Astrocyte (in vitro differentiated cells and primary cell): Measurements from ENCODE around the gene VIPAS39. TPM values are rescaled to one million over a fixed set of nuclear protein-coding genes. Genes with fewer than 3 reads are reported as not detected.
A peak's percentile ranks its signal among the peaks of the same experiment; 100 is the strongest.

Source experiments
- DNase-seq: peaks from one replicate; pipeline ENCODE4 v3.0.0-alpha.2; 2010; ENCODE audit warnings: low read depth
- FAIRE-seq: peaks from 2 replicates; lab custom pipeline; 2011; peaks lifted over from hg19 to GRCh38; lab: Jason Lieb, UNC
- H2AFZ ChIP-seq: 2 replicates; pipeline ENCODE4 v1.6.0; 2012; ENCODE audit warnings: low read depth, low read length, inconsistent platforms
- H3K27ac ChIP-seq: 2 replicates; pipeline ENCODE4 v1.5.1; 2011; ENCODE audit warnings: low read depth, low read length, inconsistent platforms
- H3K27me3 ChIP-seq: 2 replicates; pipeline ENCODE4 v1.6.0; 2011; ENCODE audit warnings: low read length, inconsistent platforms; ENCODE audit not compliant: insufficient read depth
- H3K36me3 ChIP-seq: 2 replicates; pipeline ENCODE4 v1.5.1; 2011; ENCODE audit warnings: low read length, inconsistent platforms; ENCODE audit not compliant: insufficient read depth
- H3K4me1 ChIP-seq: 2 replicates; pipeline ENCODE4 v1.5.1; 2011; ENCODE audit warnings: low read length, inconsistent platforms; ENCODE audit not compliant: insufficient read depth
- H3K4me2 ChIP-seq: 2 replicates; pipeline ENCODE4 v1.6.0; 2012; ENCODE audit warnings: low read length, inconsistent platforms
- H3K4me3 ChIP-seq: 2 replicates; pipeline ENCODE4 v1.5.1; 2011; ENCODE audit warnings: low read depth, mild to moderate bottlenecking, low read length, inconsistent platforms; ENCODE audit not compliant: insufficient read depth
- H3K79me2 ChIP-seq: 2 replicates; pipeline ENCODE4 v1.6.0; 2012; ENCODE audit warnings: mild to moderate bottlenecking, low read length, inconsistent platforms; ENCODE audit not compliant: insufficient read depth
- H3K9ac ChIP-seq: 2 replicates; pipeline ENCODE4 v1.6.0; 2012; ENCODE audit warnings: mild to moderate bottlenecking, low read length, inconsistent platforms
- H3K9me3 ChIP-seq: 2 replicates; pipeline ENCODE4 v1.5.1; 2012; ENCODE audit warnings: low read depth, mild to moderate bottlenecking, low read length, inconsistent platforms; ENCODE audit not compliant: insufficient read depth
- H4K20me1 ChIP-seq: 2 replicates; pipeline ENCODE4 v1.6.0; 2012; ENCODE audit warnings: low read length, inconsistent platforms; ENCODE audit not compliant: insufficient read depth
- H3K27ac Mint-ChIP-seq: one replicate; pipeline ENCODE4 v1.8.0; 2021; ENCODE audit warnings: mild to moderate bottlenecking, mixed read lengths; ENCODE audit not compliant: unreplicated experiment
- H3K27me3 Mint-ChIP-seq: one replicate; pipeline ENCODE4 v1.8.0; 2021; ENCODE audit warnings: low read depth, mixed read lengths; ENCODE audit not compliant: unreplicated experiment
- H3K36me3 Mint-ChIP-seq: one replicate; pipeline ENCODE4 v1.8.0; 2021; ENCODE audit warnings: low read depth, mixed read lengths; ENCODE audit not compliant: unreplicated experiment
- H3K4me1 Mint-ChIP-seq: one replicate; pipeline ENCODE4 v1.8.0; 2021; ENCODE audit warnings: low read depth, mixed read lengths; ENCODE audit not compliant: unreplicated experiment
- H3K4me3 Mint-ChIP-seq: one replicate; pipeline ENCODE4 v1.8.0; 2021; ENCODE audit warnings: mild to moderate bottlenecking, moderate library complexity, mixed read lengths; ENCODE audit not compliant: unreplicated experiment
- H3K9me3 Mint-ChIP-seq: one replicate; pipeline ENCODE4 v1.8.0; 2021; ENCODE audit warnings: mild to moderate bottlenecking, mixed read lengths; ENCODE audit not compliant: unreplicated experiment
- EZH2 ChIP-seq: IDR thresholded peaks from 2 replicates; pipeline ENCODE4 v1.6.1; 2012; ENCODE audit warnings: mild to moderate bottlenecking, low read length, inconsistent platforms; ENCODE audit not compliant: insufficient read depth
- total RNA-seq: library from RNA; stranded (reverse); gene quantifications from 2 replicates; pipeline ENCODE4 v1.2.1, GENCODE V29; 2021
- TF ChIP-seq, protein P1 (sequence below): IDR thresholded peaks from 2 replicates; pipeline ENCODE4 v1.5.1; 2011; ENCODE audit warnings: low read depth, mild to moderate bottlenecking, inconsistent platforms, low read length, moderate library complexity; ENCODE audit not compliant: insufficient read depth

The VIPAS39 gene
- total RNA-seq, 1 donor from 2014 or later = 22.9 TPM

GRCh38 chr14:77502109-77502782 is 44.8 kb upstream of the VIPAS39 start:
- Histone ChIP-seq H3K27ac (no peak overlapping the region), H3K4me1 (peaks cover 7% of the 10 kb centered on the region), H3K9me3 (no peaks in the 10 kb centered on the region), H3K4me2 (no peak overlapping the region), H3K36me3 (peaks cover 2% of the 10 kb centered on the region), H2AFZ (no peak overlapping the region), H3K4me3 (no peak overlapping the region), H3K9ac (no peak overlapping the region), H3K27me3 (peaks cover 17% of the 10 kb centered on the region), H3K79me2 (no peaks in the 10 kb centered on the region), H4K20me1 (no peaks in the 10 kb centered on the region)
- Mint-ChIP-seq H3K27me3 (peaks cover 16% of the 10 kb centered on the region), H3K27ac (no peak overlapping the region), H3K4me1 (no peaks in the 10 kb centered on the region), H3K9me3 (peaks cover 2% of the 10 kb centered on the region), H3K4me3 (no peak overlapping the region), H3K36me3 (peaks cover 14% of the 10 kb centered on the region)
- FAIRE-seq = peak; percentile 45
- TF ChIP-seq, protein P1, sequence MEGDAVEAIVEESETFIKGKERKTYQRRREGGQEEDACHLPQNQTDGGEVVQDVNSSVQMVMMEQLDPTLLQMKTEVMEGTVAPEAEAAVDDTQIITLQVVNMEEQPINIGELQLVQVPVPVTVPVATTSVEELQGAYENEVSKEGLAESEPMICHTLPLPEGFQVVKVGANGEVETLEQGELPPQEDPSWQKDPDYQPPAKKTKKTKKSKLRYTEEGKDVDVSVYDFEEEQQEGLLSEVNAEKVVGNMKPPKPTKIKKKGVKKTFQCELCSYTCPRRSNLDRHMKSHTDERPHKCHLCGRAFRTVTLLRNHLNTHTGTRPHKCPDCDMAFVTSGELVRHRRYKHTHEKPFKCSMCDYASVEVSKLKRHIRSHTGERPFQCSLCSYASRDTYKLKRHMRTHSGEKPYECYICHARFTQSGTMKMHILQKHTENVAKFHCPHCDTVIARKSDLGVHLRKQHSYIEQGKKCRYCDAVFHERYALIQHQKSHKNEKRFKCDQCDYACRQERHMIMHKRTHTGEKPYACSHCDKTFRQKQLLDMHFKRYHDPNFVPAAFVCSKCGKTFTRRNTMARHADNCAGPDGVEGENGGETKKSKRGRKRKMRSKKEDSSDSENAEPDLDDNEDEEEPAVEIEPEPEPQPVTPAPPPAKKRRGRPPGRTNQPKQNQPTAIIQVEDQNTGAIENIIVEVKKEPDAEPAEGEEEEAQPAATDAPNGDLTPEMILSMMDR = no peak
- TF ChIP-seq EZH2 = no peak
- no peak for DNase-seq

DNA sequence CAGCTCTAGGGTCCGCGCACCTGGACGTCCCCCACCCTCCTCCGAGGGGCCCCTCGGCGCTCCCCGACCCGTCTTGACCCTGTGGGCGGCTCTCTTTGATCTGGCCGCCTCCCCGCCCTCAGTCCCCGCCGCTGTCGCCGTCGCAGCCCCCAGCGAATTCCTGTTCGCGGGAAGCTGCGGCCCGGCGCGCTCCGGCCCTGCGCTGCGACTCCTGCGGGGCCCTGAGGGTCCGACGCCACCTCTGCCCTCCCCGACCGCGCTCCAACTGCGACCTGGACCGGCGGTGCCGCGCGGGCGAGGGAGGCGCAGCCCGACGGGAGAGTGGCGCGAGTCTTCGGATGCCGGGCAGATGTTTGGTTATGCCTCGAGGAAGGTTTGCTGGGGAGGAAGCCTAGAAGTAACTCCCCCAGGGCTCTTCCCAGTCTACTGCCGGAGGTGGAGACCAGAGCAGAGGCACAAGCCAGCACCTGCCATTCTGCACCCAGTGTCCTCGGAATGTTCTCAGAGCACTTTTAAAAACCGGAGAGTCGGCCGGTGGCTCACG is 41.7 kb upstream of the VIPAS39 start:
- Histone ChIP-seq H3K36me3 (no peaks in the 10 kb centered on the region), H3K27ac (no peak overlapping the region), H3K79me2 (no peaks in the 10 kb centered on the region), H2AFZ (peak overlapping the region; percentile 41), H3K4me2 (peak overlapping the region; percentile 86), H3K27me3 (peaks cover 17% of the 10 kb centered on the region), H4K20me1 (no peaks in the 10 kb centered on the region), H3K4me3 (peak overlapping the region; percentile 48), H3K4me1 (peaks cover 7% of the 10 kb centered on the region), H3K9ac (no peak overlapping the region), H3K9me3 (no peaks in the 10 kb centered on the region)
- no peaks in the 10 kb centered on the region for H3K4me1 Mint-ChIP-seq
- H3K27ac Mint-ChIP-seq = no peak overlapping the region
- H3K9me3 Mint-ChIP-seq = peaks cover 2% of the 10 kb centered on the region
- peaks cover 20% of the 10 kb centered on the region for H3K27me3 Mint-ChIP-seq
- TF ChIP-seq, protein P1 = no peak
- no peak for TF ChIP-seq EZH2
- no peak for DNase-seq
- no peak for FAIRE-seq
- peaks cover 5% of the 10 kb centered on the region for H3K36me3 Mint-ChIP-seq
- H3K4me3 Mint-ChIP-seq = peak overlapping the region; percentile 62
